Pancreas (tissue), 10 donors: Measurements from ENCODE around the gene NOP10. TPM values are rescaled to one million over a fixed set of nuclear protein-coding genes. Genes with fewer than 3 reads are reported as not detected.

Experiments used
- ATAC-seq, 4 donors: fragments of 200-7000 bp; cut with Tn5 transposase; one replicate each; pipeline versions ENCODE4 v1.8.0 to v1.9.1; 2020; ENCODE audit warnings: mild to moderate bottlenecking in 4 of 4, moderate library complexity in 4 of 4
- DNase-seq, 6 donors: peaks; one replicate each; pipeline ENCODE4 v3.0.0-alpha.2; 2020
- FAIRE-seq: peaks from 2 replicates; lab custom pipeline; 2012; peaks lifted over from hg19 to GRCh38; lab: Jason Lieb, UNC
- H3K27ac ChIP-seq, 4 donors: fragments of 200-600 bp; sonication (generic); 1 replicate in 3 of 4; 2 replicates in 1 of 4; pipeline versions ENCODE4 v1.5.0 to v1.8.0; 2020
- H3K27me3 ChIP-seq, 4 donors: fragments of 200-600 bp; one replicate each; pipeline ENCODE4 v1.8.0; 2021
- H3K36me3 ChIP-seq, 3 donors: fragments of 200-600 bp; sonication (generic) in 1 of 3; one replicate each; pipeline versions ENCODE4 v1.5.0 to v1.8.0; 2020 to 2021
- H3K4me1 ChIP-seq, 3 donors: fragments of 200-600 bp; one replicate each; pipeline ENCODE4 v1.8.0; 2021
- H3K4me3 ChIP-seq, 4 donors: fragments of 200-600 bp; sonication (generic) in 2 of 4; one replicate each; pipeline versions ENCODE4 v1.5.0 to v1.8.0; 2020 to 2021
- H3K9me3 ChIP-seq, 4 donors: fragments of 200-600 bp; one replicate each; pipeline ENCODE4 v1.8.0; 2021
- WGBS, 2 donors: extraction: QIAGEN DNeasy Blood & Tissue Kit; methylation state at CpG; one replicate each; pipeline ENCODE4 v1.1.7; 2013; 5-methylcytosine and 5-hydroxymethylcytosine counted together
- intact Hi-C, 3 donors: fragments of 100-400 bp; cut with DNase I; formaldehyde crosslinking; loops; one replicate each; pipeline versions ENCODE4 v1.11.1 to v1.14.2; 2022
- microRNA-seq, 2 donors: library from miRNA; unstranded; fragments of <30 nt; microRNA quantifications; one replicate each; pipeline versions ENCODE4 to v1.1.0, GENCODE V29; 2019 to 2020
- polyA plus RNA-seq, 2 donors: library from polyadenylated mRNA; stranded (reverse); fragments of 200-250 nt; gene quantifications; one replicate each; pipeline ENCODE4 v1.2.3, GENCODE V29; 2013
- total RNA-seq, 6 donors: library from RNA; stranded (reverse); fragmentation: NEBNext Ultra II Directional in 4 of 6; extraction: Animal tissue kit (Norgen Biotek cat#: 25700) in 4 of 6; gene quantifications; one replicate each; pipeline versions ENCODE4 v1.2.1 to v1.2.4, GENCODE V29; 2021 to 2023
- TF ChIP-seq, protein P1 (sequence below), 4 donors: fragments of 200-600 bp; sonication (generic) in 3 of 4; IDR thresholded peaks; one replicate each; pipeline versions ENCODE4 v1.5.0 to v1.8.0; 2021; ENCODE audit warnings: antibody characterized with exemption in 4 of 4
- donor health status: healthy with polysubstance abuse.
- donor health status: DM: no; HTN: no; CAD: no; lungs with moderate emphysema.
- donor health status: DM: no; HTN: no; CAD: no.
- donor health status: control.
- donor health status: control.
- donor health status: Bipolar disorder and iron deficiency.
- donor health status: DM: yes; HTN: yes; CAD: no.
- donor health status: DM: no; HTN: no; CAD: no.
- donor health status: DM: no; HTN: no; CAD: no.
- donor health status: DM: yes; HTN: yes; CAD: no.

The NOP10 gene
- total and polyA plus RNA-seq, 8 donors: 23.9 to 87.9 (median 41.6) TPM

DNA sequence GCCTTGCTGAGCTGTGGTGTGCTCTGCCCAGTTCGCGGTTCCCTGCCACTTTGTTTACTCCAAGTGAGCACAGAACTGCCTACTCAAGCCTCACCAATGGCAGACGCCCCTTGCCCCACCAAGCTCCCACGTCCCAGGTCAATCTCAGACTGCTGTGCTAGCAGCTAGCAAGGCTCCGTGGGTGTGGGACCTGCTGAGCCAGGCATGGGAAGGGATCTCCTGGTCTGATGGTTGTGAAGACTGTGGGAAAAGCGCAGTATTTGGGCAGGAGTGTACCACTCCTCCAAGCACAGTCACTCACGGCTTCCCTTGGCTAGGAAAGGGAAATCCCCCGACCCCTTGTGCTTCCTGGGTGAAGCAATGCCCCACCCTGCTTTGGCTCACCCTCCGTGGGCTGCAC lies 50.3 kb downstream of the NOP10 start:
- Histone ChIP-seq H3K4me3 (no peak overlapping the region), H3K36me3 (no peaks in the 10 kb centered on the region), H3K27me3 (no peaks in the 10 kb centered on the region), H3K27ac (no peak overlapping the region), H3K4me1 (no peaks in the 10 kb centered on the region), H3K9me3 (no peaks in the 10 kb centered on the region)
- intact Hi-C loops: no loop called here
- no peak for DNase-seq
- FAIRE-seq: no peak
- no peak for ATAC-seq
- 95 to 96% methylated on average over 9 of the region's 9 CpGs for WGBS, 2 donors
- TF ChIP-seq, protein P1, sequence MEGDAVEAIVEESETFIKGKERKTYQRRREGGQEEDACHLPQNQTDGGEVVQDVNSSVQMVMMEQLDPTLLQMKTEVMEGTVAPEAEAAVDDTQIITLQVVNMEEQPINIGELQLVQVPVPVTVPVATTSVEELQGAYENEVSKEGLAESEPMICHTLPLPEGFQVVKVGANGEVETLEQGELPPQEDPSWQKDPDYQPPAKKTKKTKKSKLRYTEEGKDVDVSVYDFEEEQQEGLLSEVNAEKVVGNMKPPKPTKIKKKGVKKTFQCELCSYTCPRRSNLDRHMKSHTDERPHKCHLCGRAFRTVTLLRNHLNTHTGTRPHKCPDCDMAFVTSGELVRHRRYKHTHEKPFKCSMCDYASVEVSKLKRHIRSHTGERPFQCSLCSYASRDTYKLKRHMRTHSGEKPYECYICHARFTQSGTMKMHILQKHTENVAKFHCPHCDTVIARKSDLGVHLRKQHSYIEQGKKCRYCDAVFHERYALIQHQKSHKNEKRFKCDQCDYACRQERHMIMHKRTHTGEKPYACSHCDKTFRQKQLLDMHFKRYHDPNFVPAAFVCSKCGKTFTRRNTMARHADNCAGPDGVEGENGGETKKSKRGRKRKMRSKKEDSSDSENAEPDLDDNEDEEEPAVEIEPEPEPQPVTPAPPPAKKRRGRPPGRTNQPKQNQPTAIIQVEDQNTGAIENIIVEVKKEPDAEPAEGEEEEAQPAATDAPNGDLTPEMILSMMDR (IDR thresholded peaks at IDR 0.05): no peak

Small RNAs within 50 kb of the gene (microRNA-seq; reads per million reads assigned to microRNA genes)
- gene MIR1233-1: 0 reads per million in 2 donors

Other genes with a start within 250 kb of the NOP10 start
- 10 to 100 TPM; 25.8 to 38.3 (median 31.7) TPM for gene EMC7, start 241.3 kb downstream of the NOP10 start, total RNA-seq
- 10 to 100 TPM; 38.0 to 48.4 TPM for gene EMC7, start 241.3 kb downstream of the NOP10 start, polyA plus RNA-seq
- gene PGBD4, start 241.1 kb downstream of the NOP10 start, total RNA-seq: 1 to 10 TPM in 1 of 6 donors, under 1 TPM in 5; 0.37 to 1.1 (median 0.57) TPM
- under 1 TPM; 0.61 to 0.85 TPM for gene PGBD4, start 241.1 kb downstream of the NOP10 start, polyA plus RNA-seq
- gene KATNBL1, start 133.0 kb downstream of the NOP10 start, total RNA-seq: 10 to 100 TPM in 4 of 6 donors, 1 to 10 TPM in 2; 9.4 to 24.0 (median 11.4) TPM
- gene KATNBL1, start 133.0 kb downstream of the NOP10 start, polyA plus RNA-seq: 10 to 100 TPM; 10.1 to 12.8 TPM
- 10 to 100 TPM; 39.6 to 52.7 (median 41.0) TPM for gene EMC4, start 118.1 kb downstream of the NOP10 start, total RNA-seq
- 10 to 100 TPM; 62.0 to 82.6 TPM for gene EMC4, start 118.1 kb downstream of the NOP10 start, polyA plus RNA-seq
- gene SLC12A6, start 5.4 kb downstream of the NOP10 start, total RNA-seq: 10 to 100 TPM in 1 of 6 donors, 1 to 10 TPM in 5; 2.5 to 13.1 (median 6.4) TPM
- gene SLC12A6, start 5.4 kb downstream of the NOP10 start, polyA plus RNA-seq: 1 to 10 TPM; 2.8 to 5.9 TPM
- not detected for gene NUTM1, start 179 bp upstream of the NOP10 start, total RNA-seq
- not detected for gene NUTM1, start 179 bp upstream of the NOP10 start, polyA plus RNA-seq
- gene LPCAT4, start 24.1 kb upstream of the NOP10 start, total RNA-seq: 10 to 100 TPM in 5 of 6 donors, 1 to 10 TPM in 1; 9.7 to 23.5 (median 13.7) TPM
- gene LPCAT4, start 24.1 kb upstream of the NOP10 start, polyA plus RNA-seq: 10 to 100 TPM; 29.3 to 34.6 TPM
- gene GOLGA8A, start 94.7 kb upstream of the NOP10 start, total RNA-seq: 10 to 100 TPM in 5 of 6 donors, 1 to 10 TPM in 1; 6.2 to 99.6 (median 77.1) TPM
- 100 to 1,000 TPM; 114 to 155 TPM for gene GOLGA8A, start 94.7 kb upstream of the NOP10 start, polyA plus RNA-seq
- 100 to 1,000 TPM in 5 of 6 donors, 10 to 100 TPM in 1; 77.7 to 245 (median 115) TPM for gene GOLGA8B, start 240.5 kb upstream of the NOP10 start, total RNA-seq
- gene GOLGA8B, start 240.5 kb upstream of the NOP10 start, polyA plus RNA-seq: 100 to 1,000 TPM; 371 to 529 TPM